A549 treated with AZD9567 at 1 μM for 4 hours (cell line): ENCODE measurements around the gene SYNDIG1L. TPM values are rescaled to one million over a fixed set of nuclear protein-coding genes. Genes with fewer than 3 reads are reported as not detected.

Experiments used
- total RNA-seq: library from RNA; stranded (reverse); fragments of 200-300 nt; extraction: Qiagen RNA extraction; gene quantifications from 5 replicates; pipeline ENCODE4 v1.2.3, GENCODE V29; 2022; ENCODE audit not compliant: insufficient read depth

Gene SYNDIG1L
- not detected in 5 replicates for total RNA-seq

GRCh38 chr14:74426202-74426582 lies at the start of gene SYNDIG1L:
SYNDIG1L (minus strand) TSS chr14:74426210; CDS start chr14:74409744, 16,466 bp downstream.

Other genes starting within 250 kb of the SYNDIG1L start
- gene VSX2, start 186.8 kb downstream of the SYNDIG1L start, total RNA-seq, result not detected in 5 replicates
- 24.6 to 39.2 TPM (median 35.6 TPM) in 5 replicates for gene ABCD4, start 123.3 kb downstream of the SYNDIG1L start, total RNA-seq
- not detected in 5 replicates for gene VRTN, start 77.7 kb downstream of the SYNDIG1L start, total RNA-seq
- 215 to 316 TPM (median 233 TPM) in 5 replicates for gene NPC2, start 67.1 kb upstream of the SYNDIG1L start, total RNA-seq
- 35.3 to 45.4 TPM (median 39.1 TPM) in 5 replicates for gene ISCA2, start 67.6 kb upstream of the SYNDIG1L start, total RNA-seq
- gene LTBP2, start 186.0 kb upstream of the SYNDIG1L start, total RNA-seq, result 8.0 to 10.9 TPM (median 9.3 TPM) in 5 replicates